Breast epithelium (tissue), 4 donors: ENCODE results near the gene SOX1. TPM values are rescaled to one million over a fixed set of nuclear protein-coding genes. Genes with fewer than 3 reads are reported as not detected.

Source experiments
- DNase-seq, 2 donors: peaks; one replicate each; pipeline ENCODE4 v3.0.0-alpha.2; 2019; ENCODE audit warnings: low spot score in 2 of 2
- H3K27ac ChIP-seq, 2 donors: fragments of 200-600 bp; sonication (generic) in 1 of 2; one replicate each; pipeline ENCODE4 v1.5.1; 2016 to 2019; ENCODE audit warnings: mild to moderate bottlenecking in 1 of 2
- H3K27me3 ChIP-seq, 2 donors: fragments of 200-600 bp; sonication (generic) in 1 of 2; one replicate each; pipeline versions ENCODE4 v1.5.1 to v1.6.0; 2017 to 2019; ENCODE audit warnings: control low read depth in 1 of 2, mild to moderate bottlenecking in 1 of 2
- H3K36me3 ChIP-seq: fragments of 200-600 bp; one replicate; pipeline ENCODE4 v1.5.1; 2019
- H3K4me1 ChIP-seq, 2 donors: fragments of 200-600 bp; sonication (generic); one replicate each; pipeline ENCODE4 v1.5.1; 2016 to 2019; ENCODE audit warnings: control low read depth in 1 of 2
- H3K4me3 ChIP-seq, 3 donors: fragments of 200-600 bp; sonication (generic); 1 replicate in 2 of 3; 2 replicates in 1 of 3; pipeline ENCODE4 v1.5.1; 2016 to 2019; ENCODE audit warnings: mild to moderate bottlenecking in 3 of 3, moderate library complexity in 2 of 3
- H3K9me3 ChIP-seq, 2 donors: fragments of 200-600 bp; sonication (generic) in 1 of 2; one replicate each; pipeline ENCODE4 v1.5.1; 2016 to 2019; ENCODE audit warnings: control low read depth in 1 of 2
- CTCF ChIP-seq, 3 donors: fragments of 450-650 bp; IDR thresholded peaks; one replicate each; pipeline ENCODE4 v1.5.1; 2016 to 2017; ENCODE audit warnings: antibody characterized with exemption in 3 of 3, mild to moderate bottlenecking in 3 of 3, moderate library complexity in 3 of 3
- POLR2A ChIP-seq: fragments of 450-650 bp; IDR thresholded peaks from one replicate; pipeline ENCODE4 v1.6.1; 2016; ENCODE audit warnings: antibody characterized with exemption, mild to moderate bottlenecking, moderate library complexity
- POLR2AphosphoS5 ChIP-seq, 3 donors: sonication (generic); formaldehyde crosslinking; IDR thresholded peaks; one replicate each; pipeline ENCODE4 v1.6.1; 2017; ENCODE audit warnings: antibody characterized with exemption in 3 of 3
- intact Hi-C: fragments of 100-400 bp; cut with DNase I; formaldehyde crosslinking; loops from one replicate; pipeline ENCODE4 v1.15.1; 2023; ENCODE audit warnings: low total_unique reads
- total RNA-seq, 3 donors: library from RNA; depleted of rRNA; stranded (reverse); fragments of >200 nt; gene quantifications; one replicate each; pipeline ENCODE4 v1.1.0, GENCODE V29; 2016

The SOX1 gene
- total RNA-seq, 3 donors from 2014 or later: not detected

GRCh38 chr13:112105892-112106291 lies 38.9 kb downstream of the SOX1 start:
- DNase-seq: no peak
- TF ChIP-seq CTCF (IDR thresholded peaks at IDR 0.05) (no peak), POLR2AphosphoS5 (IDR thresholded peaks at IDR 0.05) (no peak), POLR2A (no peak)
- H3K27me3 ChIP-seq: peaks cover 10 to 87% of the 10 kb centered on the region in 2 donors
- no peak overlapping the region for H3K4me3 ChIP-seq
- H3K27ac ChIP-seq: no peak overlapping the region
- H3K9me3 ChIP-seq: no peaks in the 10 kb centered on the region
- intact Hi-C loops: no loop called here
- no peaks in the 10 kb centered on the region for H3K4me1 ChIP-seq
- H3K36me3 ChIP-seq: no peaks in the 10 kb centered on the region

- H3K36me3 ChIP-seq: no peaks in the 10 kb centered on the region
- no peak for DNase-seq
- H3K4me3 ChIP-seq: no peak overlapping the region
- intact Hi-C loops: no loop called here
- no peak overlapping the region for H3K27ac ChIP-seq
- no peaks in the 10 kb centered on the region for H3K9me3 ChIP-seq
- H3K4me1 ChIP-seq: no peaks in the 10 kb centered on the region
- TF ChIP-seq CTCF (IDR thresholded peaks at IDR 0.05) (no peak), POLR2AphosphoS5 (IDR thresholded peaks at IDR 0.05) (no peak)
- H3K27me3 ChIP-seq: peaks cover 10 to 85% of the 10 kb centered on the region in 2 donors
Measured at GRCh38 chr13:112106478-112107141, 39.7 kb downstream of the SOX1 start.

GRCh38 chr13:112107289-112107688 lies 40.3 kb downstream of the SOX1 start:
- peaks cover 10 to 82% of the 10 kb centered on the region in 2 donors for H3K27me3 ChIP-seq
- TF ChIP-seq POLR2AphosphoS5 (IDR thresholded peaks at IDR 0.05) (no peak), CTCF (IDR thresholded peaks at IDR 0.05) (no peak), POLR2A (no peak)
- no peak overlapping the region for H3K4me3 ChIP-seq
- H3K4me1 ChIP-seq: no peaks in the 10 kb centered on the region
- no peak overlapping the region for H3K27ac ChIP-seq
- H3K9me3 ChIP-seq: no peaks in the 10 kb centered on the region
- no peak for DNase-seq
- no peaks in the 10 kb centered on the region for H3K36me3 ChIP-seq
- intact Hi-C loops: no loop called here

GRCh38 chr13:112110479-112110878 lies 43.5 kb downstream of the SOX1 start:
- H3K4me3 ChIP-seq: no peak overlapping the region
- peaks cover 0 to 65% of the 10 kb centered on the region in 2 donors for H3K27me3 ChIP-seq
- TF ChIP-seq POLR2A: no peak
- TF ChIP-seq CTCF (IDR thresholded peaks at IDR 0.05): no peak
- no peaks in the 10 kb centered on the region for H3K36me3 ChIP-seq
- no peaks in the 10 kb centered on the region for H3K4me1 ChIP-seq
- intact Hi-C loops: no loop called here
- DNase-seq: no peak
- no peak overlapping the region for H3K27ac ChIP-seq
- H3K9me3 ChIP-seq: no peaks in the 10 kb centered on the region

GRCh38 chr13:112111239-112111857 lies 44.4 kb downstream of the SOX1 start:
- Histone ChIP-seq H3K27me3 (peaks cover 0 to 63% of the 10 kb centered on the region in 2 donors), H3K9me3 (no peaks in the 10 kb centered on the region), H3K27ac (no peak overlapping the region), H3K36me3 (no peaks in the 10 kb centered on the region), H3K4me1 (no peaks in the 10 kb centered on the region), H3K4me3 (no peak overlapping the region)
- intact Hi-C loops: no loop called here
- no peak for DNase-seq
- TF ChIP-seq POLR2A (no peak), POLR2AphosphoS5 (IDR thresholded peaks at IDR 0.05) (no peak), CTCF (IDR thresholded peaks at IDR 0.05) (no peak)
